GM11168 (cell line): ENCODE results near the gene GLB1L.

Source experiments
- in situ Hi-C: fragments of 300-500 bp; cut with MboI; formaldehyde crosslinking; loops from one replicate; pipeline ENCODE4 v1.12.0; 2022; ENCODE audit warnings: low sequenced_read_pairs; ENCODE audit not compliant: unreplicated experiment

The GLB1L gene

GRCh38 chr2:219228041-219228910, 17.0 kb downstream of the GLB1L start:
- in situ Hi-C loops, result no loop called here

GRCh38 chr2:219225350-219225749, 19.9 kb downstream of the GLB1L start:
- in situ Hi-C loops, result no loop called here

GRCh38 chr2:219223831-219224610, 21.2 kb downstream of the GLB1L start:
- in situ Hi-C loops, result no loop called here

GRCh38 chr2:219221957-219222518, 23.2 kb downstream of the GLB1L start:
- in situ Hi-C loops, result no loop called here

GRCh38 chr2:219220652-219221402, 24.4 kb downstream of the GLB1L start:
- in situ Hi-C loops, result no loop called here

GRCh38 chr2:219219784-219220532, 25.3 kb downstream of the GLB1L start:
- in situ Hi-C loops, result no loop called here

GRCh38 chr2:219218732-219219701, 26.2 kb downstream of the GLB1L start, which contains the start of gene ABCB6:
TSS of gene ABCB6 (minus strand) at chr2:219218958. CDS start at chr2:219218673, 285 bp downstream.
- in situ Hi-C loops, result no loop called here

GRCh38 chr2:219218217-219218731, 27.0 kb downstream of the GLB1L start:
- in situ Hi-C loops, result no loop called here

- in situ Hi-C loops, result no loop called here
Observed at GRCh38 chr2:219216535-219216915, 28.7 kb downstream of the GLB1L start.

GRCh38 chr2:219215871-219216534, 29.2 kb downstream of the GLB1L start:
- in situ Hi-C loops, result no loop called here

GRCh38 chr2:219214786-219215185, 30.5 kb downstream of the GLB1L start:
- in situ Hi-C loops, result no loop called here

GRCh38 chr2:219214141-219214540, 31.1 kb downstream of the GLB1L start:
- in situ Hi-C loops, result no loop called here

- in situ Hi-C loops, result no loop called here
Observed at GRCh38 chr2:219213486-219214071, 31.7 kb downstream of the GLB1L start.

- in situ Hi-C loops, result no loop called here
Observed at GRCh38 chr2:219213026-219213415, 32.2 kb downstream of the GLB1L start.

GRCh38 chr2:219210886-219211362, 34.3 kb downstream of the GLB1L start:
- in situ Hi-C loops, result no loop called here

- in situ Hi-C loops, result no loop called here
Observed at GRCh38 chr2:219210196-219210885, 34.9 kb downstream of the GLB1L start.
